Body of pancreas (tissue), 4 donors: ENCODE data around the gene SLC66A1. TPM values are rescaled to one million over a fixed set of nuclear protein-coding genes. Genes with fewer than 3 reads are reported as not detected.

Experiments
- ATAC-seq: fragments of 150-250 bp; one replicate; pipeline ENCODE4 v1.9.1; 2016
- DNase-seq, 4 donors: peaks; one replicate each; pipeline ENCODE4 v3.0.0-alpha.2; 2019
- H3K27ac ChIP-seq, 4 donors: fragments of 200-600 bp; sonication (generic); 1 replicate in 3 of 4; 2 replicates in 1 of 4; pipeline versions ENCODE4 v1.5.1 to v1.6.1; 2016 to 2019; ENCODE audit warnings: mild to moderate bottlenecking in 1 of 4, mixed read lengths in 1 of 4, moderate library complexity in 1 of 4
- H3K27me3 ChIP-seq, 2 donors: fragments of 200-600 bp; sonication (generic); one replicate each; pipeline ENCODE4 v1.6.0; 2016; ENCODE audit warnings: mild to moderate bottlenecking in 1 of 2
- H3K36me3 ChIP-seq, 2 donors: fragments of 200-600 bp; sonication (generic); replicated peaks in 1 of 2; 2 replicates each; pipeline ENCODE4 v1.5.1; 2016; ENCODE audit warnings: low read depth in 2 of 2; ENCODE audit not compliant: insufficient read depth in 1 of 2
- H3K4me1 ChIP-seq: fragments of 200-600 bp; sonication (generic); one replicate; pipeline ENCODE4 v1.6.0; 2016
- H3K4me3 ChIP-seq, 2 donors: fragments of 200-600 bp; sonication (generic); 1 replicate in 1 of 2; 2 replicates in 1 of 2; pipeline ENCODE4 v1.5.1; 2016 to 2019
- H3K9me3 ChIP-seq, 3 donors: fragments of 200-600 bp; sonication (generic); 1 replicate in 2 of 3; 2 replicates in 1 of 3; pipeline ENCODE4 v1.5.1; 2016
- CTCF ChIP-seq, 7 experiments: fragments of 450-650 bp in 4 of 7; fragments of 200-600 bp in 3 of 7; sonication (generic) in 3 of 7; IDR thresholded peaks; one replicate each; pipeline ENCODE4 v1.5.1; 2016 to 2019; ENCODE audit warnings: antibody characterized with exemption in 7 of 7
- POLR2A ChIP-seq, 3 donors: fragments of 450-650 bp; IDR thresholded peaks; one replicate each; pipeline ENCODE4 v1.6.1; 2016; ENCODE audit warnings: antibody characterized with exemption in 3 of 3, mild to moderate bottlenecking in 2 of 3
- WGBS, 2 donors: methylation state at CpG; one replicate each; pipeline ENCODE4 v1.1.5; 2017; 5-methylcytosine and 5-hydroxymethylcytosine counted together
- intact Hi-C: fragments of 100-400 bp; cut with DNase I; formaldehyde crosslinking; loops from one replicate; pipeline ENCODE4 v1.15.1; 2023
- total RNA-seq, 2 donors: library from RNA; depleted of rRNA; stranded (reverse); fragments of >200 nt; gene quantifications; one replicate each; pipeline ENCODE4 v1.1.0, GENCODE V29; 2016

Gene SLC66A1
- total RNA-seq, 2 donors from 2014 or later = 9.6 to 23.4 TPM

- Histone ChIP-seq H3K36me3 (peaks cover 0 to 5% of the 10 kb centered on the region in 2 donors), H3K4me1 (no peaks in the 10 kb centered on the region), H3K4me3 (no peak overlapping the region), H3K9me3 (no peaks in the 10 kb centered on the region), H3K27ac (no peak overlapping the region), H3K27me3 (no peaks in the 10 kb centered on the region)
- ATAC-seq (no peak), DNase-seq (no peak)
- intact Hi-C loops = no loop called here
- WGBS, 2 donors = 83 to 91% methylated on average over 16 to 19 of the region's 19 CpGs
- TF ChIP-seq CTCF (IDR thresholded peaks at IDR 0.05) (no peak), POLR2A (IDR thresholded peaks at IDR 0.05) (no peak)
Observed at GRCh38 chr1:19339214-19339861, 27.2 kb downstream of the SLC66A1 start.

- no peaks in the 10 kb centered on the region for H3K27me3 ChIP-seq
- H3K4me1 ChIP-seq = no peaks in the 10 kb centered on the region
- H3K36me3 ChIP-seq = peaks cover 0 to 5% of the 10 kb centered on the region in 2 donors
- no peak for TF ChIP-seq POLR2A (IDR thresholded peaks at IDR 0.05)
- TF ChIP-seq CTCF (IDR thresholded peaks at IDR 0.05) = no peak
- DNase-seq (no peak), ATAC-seq (no peak)
- H3K4me3 ChIP-seq = no peak overlapping the region
- no peak overlapping the region for H3K27ac ChIP-seq
- WGBS, 2 donors = 90 to 95% methylated on average over 14 of the region's 14 CpGs
- H3K9me3 ChIP-seq = no peaks in the 10 kb centered on the region
- intact Hi-C loops = loop anchor here (5.0 kb wide), 1 partner anchor 312 kb away; no protein-coding TSS in a partner anchor
Observed at GRCh38 chr1:19340387-19340937, 28.3 kb downstream of the SLC66A1 start.

DNA sequence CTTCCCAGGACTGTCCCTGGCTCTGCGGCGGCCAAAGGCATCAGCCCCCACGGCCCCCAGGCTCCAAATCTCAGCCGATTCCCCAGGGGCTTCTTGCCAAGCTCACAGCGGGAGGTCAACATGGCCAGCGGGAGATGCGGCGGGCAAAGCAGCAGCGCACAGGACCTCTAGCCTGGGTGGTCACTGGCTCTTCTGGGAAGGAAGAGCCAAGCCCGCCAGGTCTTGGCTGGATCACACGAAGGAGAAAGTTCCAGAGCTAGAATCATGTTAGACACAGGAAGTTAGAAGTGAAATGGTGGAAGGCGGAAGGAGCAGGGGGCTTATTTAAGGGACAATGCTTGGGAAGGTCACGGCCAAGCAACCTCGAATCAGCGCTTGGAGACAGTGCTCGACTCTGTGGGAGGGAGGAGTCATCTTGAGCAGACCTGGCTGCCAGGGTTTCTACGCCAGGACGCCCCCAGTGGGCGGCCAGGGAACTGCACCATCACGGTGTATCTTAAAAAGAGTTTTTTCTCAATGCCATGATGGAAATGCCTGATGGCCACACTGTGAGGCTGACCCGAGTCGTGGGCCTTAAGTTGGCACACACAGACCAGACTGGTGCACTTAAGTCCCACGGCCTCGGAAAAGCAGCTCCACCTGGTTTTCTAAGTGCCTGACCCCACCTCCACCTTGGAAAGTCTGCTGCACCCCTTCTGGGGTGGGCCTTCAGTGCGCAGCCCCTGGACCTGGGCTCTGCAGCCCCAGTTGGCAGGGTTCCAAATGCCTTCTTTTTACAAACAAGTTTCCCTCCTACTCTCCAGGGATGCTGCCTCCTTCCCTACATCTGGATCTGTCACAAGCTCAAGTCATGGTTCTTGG lies 29.3 kb downstream of the SLC66A1 start:
- Histone ChIP-seq H3K36me3 (peaks cover 0 to 5% of the 10 kb centered on the region in 2 donors), H3K4me1 (no peaks in the 10 kb centered on the region), H3K27me3 (no peaks in the 10 kb centered on the region), H3K27ac (no peak overlapping the region), H3K9me3 (no peaks in the 10 kb centered on the region), H3K4me3 (no peak overlapping the region)
- peak; percentile 67 to 79 (median 76) for DNase-seq
- no peak for TF ChIP-seq POLR2A (IDR thresholded peaks at IDR 0.05)
- peak; percentile 75 to 83 (median 76) for TF ChIP-seq CTCF (IDR thresholded peaks at IDR 0.05)
- ATAC-seq = peak; percentile 65
- WGBS, 2 donors = 59 to 64% methylated on average over 12 to 25 of the region's 25 CpGs
- intact Hi-C loops = loop anchor here (5.0 kb wide), 1 partner anchor 311 kb away; no protein-coding TSS in a partner anchor

DNA sequence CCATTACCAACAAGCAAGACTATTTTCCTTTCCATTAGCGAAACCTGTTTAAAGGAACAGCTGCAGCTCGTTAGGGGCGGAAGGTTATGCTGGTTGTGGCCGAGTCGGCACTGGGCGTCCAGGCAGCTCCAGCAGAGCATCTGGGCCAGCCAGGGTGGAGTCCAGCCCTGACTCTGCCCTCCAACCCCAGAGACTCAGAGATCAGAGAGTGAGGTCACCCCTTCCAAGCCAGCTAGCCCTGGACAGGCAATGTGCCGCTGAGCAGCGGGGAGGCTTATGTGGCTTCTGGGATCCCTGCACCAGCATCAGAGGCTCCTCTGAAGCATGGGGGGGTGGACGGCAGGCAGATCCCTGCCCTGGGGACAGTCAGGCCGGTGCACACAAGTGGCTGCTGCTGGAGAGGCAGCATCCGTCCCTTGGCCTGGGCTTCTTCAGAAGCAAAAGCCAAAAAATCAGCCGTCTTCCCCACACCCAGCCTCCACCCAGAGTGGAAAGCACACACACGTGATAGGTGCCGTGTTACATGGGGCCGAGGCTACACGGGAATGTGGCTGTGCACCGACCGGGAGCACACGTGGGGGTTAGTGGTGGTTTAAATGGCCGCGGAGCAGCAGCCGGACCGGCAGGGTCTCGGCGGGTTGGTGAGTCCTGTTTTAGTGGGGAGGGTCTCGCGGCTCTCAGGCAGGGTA lies 30.1 kb downstream of the SLC66A1 start:
- DNase-seq = no peak
- Histone ChIP-seq H3K9me3 (no peaks in the 10 kb centered on the region), H3K4me1 (no peaks in the 10 kb centered on the region), H3K27me3 (no peaks in the 10 kb centered on the region), H3K27ac (no peak overlapping the region), H3K36me3 (peaks cover 0 to 5% of the 10 kb centered on the region in 2 donors), H3K4me3 (no peak overlapping the region)
- intact Hi-C loops = loop anchor here (5.0 kb wide), 1 partner anchor 310 kb away; no protein-coding TSS in a partner anchor
- TF ChIP-seq CTCF (IDR thresholded peaks at IDR 0.05) = no peak
- no peak for TF ChIP-seq POLR2A (IDR thresholded peaks at IDR 0.05)
- WGBS, 2 donors = 90 to 95% methylated on average over 18 to 27 of the region's 27 CpGs
- ATAC-seq = no peak
